Dermis microvascular lymphatic vessel endothelial cell (primary cell): ENCODE results near the gene ZG16. TPM values are rescaled to one million over a fixed set of nuclear protein-coding genes. Genes with fewer than 3 reads are reported as not detected.
"Not testable (repeated sequence)": the region's sequence is repeated elsewhere in the genome, so short reads cannot be mapped to it uniquely, and the experiment has no call there.

ENCODE experiments used
- DNase-seq, 2 donors: peaks; one replicate each; pipeline versions ENCODE4 v3.0.0 to v3.0.0-alpha.2; 2010; ENCODE audit warnings: low read depth in 2 of 2
- total RNA-seq: library from RNA; depleted of rRNA; stranded (reverse); fragments of >200 nt; gene quantifications from 2 replicates; pipeline ENCODE4 v1.2.1, GENCODE V29; 2014

ZG16 gene, protein sequence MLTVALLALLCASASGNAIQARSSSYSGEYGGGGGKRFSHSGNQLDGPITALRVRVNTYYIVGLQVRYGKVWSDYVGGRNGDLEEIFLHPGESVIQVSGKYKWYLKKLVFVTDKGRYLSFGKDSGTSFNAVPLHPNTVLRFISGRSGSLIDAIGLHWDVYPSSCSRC
- not detected in 2 replicates for total RNA-seq

DNA sequence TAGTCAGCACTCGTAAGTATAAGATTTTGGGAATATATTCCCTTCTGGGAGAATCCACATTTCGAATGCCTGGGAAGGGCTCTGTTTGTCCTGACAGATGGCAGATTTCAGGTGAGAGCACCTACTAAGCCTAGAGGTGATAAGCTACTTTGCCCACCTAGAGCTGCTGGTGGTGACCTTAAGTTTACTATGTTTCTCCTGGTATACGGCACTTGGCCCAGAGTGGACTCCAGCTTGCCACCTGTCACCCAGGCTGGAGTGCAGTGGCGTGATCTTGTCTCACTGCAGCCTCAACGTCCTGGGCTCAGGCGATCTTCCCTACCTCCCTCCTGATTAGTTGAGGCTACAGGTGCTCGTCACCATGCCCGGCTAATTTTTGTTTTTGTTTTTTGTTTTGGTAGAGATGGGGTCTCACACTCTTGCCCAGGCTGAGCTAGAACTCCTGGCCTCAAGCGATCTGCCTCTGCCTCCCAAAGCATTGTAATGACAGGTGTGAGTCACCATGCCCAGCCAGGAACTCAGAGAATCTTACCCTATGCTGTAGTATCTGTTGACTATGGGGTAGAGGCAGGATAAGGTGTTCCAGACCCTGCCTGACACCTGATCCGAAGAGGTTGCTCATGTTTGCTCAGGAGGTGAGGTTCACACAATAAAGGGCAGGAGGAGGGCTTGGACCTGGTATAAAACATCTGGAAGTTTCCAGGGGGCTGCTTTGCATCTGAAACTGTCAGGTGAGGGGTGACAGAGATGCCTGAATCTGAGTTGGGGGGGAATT lies at the start of gene ZG16:
Gene ZG16 (plus strand): TSS at position 681 of the 775 bp plus-strand sequence. CDS start 1,011 bp downstream, outside the sequence.
- DNase-seq: no peak

DNA sequence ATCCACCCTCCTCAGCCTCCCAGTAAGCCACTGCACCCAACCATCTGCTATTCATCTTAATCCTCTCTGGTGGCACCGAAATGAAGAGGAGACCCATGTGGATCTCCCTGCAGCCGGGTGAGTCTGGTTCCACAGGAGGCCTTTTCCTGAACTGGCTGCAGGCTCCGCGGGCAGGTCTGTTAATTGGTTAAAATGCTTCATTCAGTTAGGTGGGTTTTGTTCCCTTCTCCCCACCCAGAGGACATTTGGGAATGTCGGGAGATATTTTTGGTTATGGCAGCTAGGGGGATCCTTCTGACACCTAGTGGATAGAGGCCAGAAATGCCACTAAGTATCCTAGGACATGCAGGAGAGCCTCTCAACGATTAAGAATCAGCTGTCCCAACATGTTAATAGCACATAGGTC lies 48.9 kb upstream of the ZG16 start:
- DNase-seq: peak; percentile 27 to 51

DNA sequence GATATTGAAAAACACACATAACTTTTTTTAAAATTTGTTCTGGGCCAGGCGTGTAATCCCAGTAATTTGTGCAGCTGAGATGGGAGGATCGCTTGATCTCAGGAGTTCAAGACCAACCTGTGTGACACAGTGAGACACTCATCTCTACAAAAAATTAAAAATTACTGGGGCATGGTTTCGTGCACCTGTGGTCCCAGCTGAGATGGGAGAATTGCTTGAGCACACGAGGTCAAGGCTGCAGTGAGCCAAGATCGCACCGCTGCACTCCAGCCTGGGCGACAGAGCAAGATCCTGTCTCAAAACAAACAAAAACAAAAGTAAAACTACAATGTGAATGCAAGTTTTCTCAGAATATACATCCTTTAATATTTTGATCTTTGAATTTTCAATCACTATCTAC lies 47.4 kb upstream of the ZG16 start:
- DNase-seq: no peak

DNA sequence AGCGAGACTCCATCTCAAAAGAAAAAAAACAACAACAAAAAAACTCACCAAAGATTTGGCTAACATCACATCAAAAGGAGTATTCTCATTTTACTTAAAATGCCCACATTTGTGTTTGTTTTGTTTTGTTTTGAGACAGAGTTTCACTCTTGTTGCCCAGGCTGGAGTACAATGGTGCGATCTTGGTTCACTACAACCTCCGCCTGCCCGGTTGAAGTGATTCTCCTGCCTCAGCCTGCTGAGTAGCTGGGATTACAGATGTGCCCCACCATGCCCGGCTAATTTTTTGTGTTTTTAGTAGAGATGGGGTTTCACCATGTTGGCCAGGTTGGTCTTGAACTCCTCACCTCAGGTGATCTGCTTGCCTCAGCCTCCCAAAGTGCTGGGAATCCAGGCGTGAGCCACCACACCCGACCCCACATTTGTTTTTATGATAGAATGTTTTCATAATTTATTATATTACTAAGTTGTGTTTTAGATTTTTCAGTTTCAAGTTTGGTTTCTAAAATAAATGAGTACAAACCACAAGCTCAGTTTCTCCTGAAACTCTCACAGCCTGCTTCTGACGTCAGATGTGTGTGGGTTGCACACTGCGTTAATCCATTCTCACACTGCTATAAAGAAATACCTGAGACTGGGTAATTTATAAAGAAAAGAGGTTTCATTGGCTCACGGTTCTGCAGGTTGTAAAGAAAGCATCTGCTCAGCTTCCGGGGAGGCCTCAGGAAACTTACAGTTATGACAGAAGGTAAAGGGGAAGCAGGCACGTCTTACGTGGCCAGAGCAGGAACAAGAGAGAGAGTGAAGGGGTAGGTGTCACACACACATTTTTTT lies 46.1 kb upstream of the ZG16 start:
- DNase-seq: not testable (repeated sequence)

DNA sequence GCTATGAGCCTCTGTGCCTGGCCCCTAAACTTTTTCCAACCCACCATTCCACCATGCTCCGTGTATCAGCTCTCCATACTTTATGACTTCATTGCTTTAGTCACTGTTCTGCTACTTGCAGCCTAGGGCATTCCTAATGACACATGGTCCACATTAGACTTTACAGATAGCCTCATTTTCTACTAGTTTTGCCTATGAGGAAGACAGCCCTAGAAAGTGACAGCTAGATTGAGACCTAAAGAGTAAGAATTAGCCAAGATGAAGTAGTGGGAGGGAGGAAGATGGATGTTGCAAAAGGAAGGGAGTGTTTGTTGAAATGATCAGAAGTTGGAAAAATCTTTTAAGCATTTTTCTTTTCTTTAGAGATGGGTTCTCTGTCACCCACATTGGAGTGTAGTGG lies 43.3 kb upstream of the ZG16 start:
- DNase-seq: no peak

DNA sequence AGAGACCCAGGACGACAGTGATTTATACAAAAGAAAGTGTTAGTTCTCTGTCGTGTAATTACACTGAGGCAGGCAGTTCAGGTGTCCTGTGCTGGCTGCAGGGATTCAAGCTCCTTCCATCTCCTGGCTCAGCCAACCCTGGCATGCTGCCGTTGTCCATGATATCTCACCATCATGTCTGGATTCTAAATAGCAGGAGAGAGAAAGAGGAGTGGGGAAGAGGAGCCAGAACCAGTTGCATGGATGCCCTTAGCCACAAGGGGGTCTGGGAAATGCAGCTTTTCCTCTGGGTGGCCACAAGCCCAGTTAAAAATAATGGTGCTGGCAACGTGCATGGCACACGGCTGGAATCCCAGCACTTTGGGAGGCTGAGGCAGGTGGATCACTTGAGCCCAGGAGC lies 41.9 kb upstream of the ZG16 start:
- DNase-seq: no peak

DNA sequence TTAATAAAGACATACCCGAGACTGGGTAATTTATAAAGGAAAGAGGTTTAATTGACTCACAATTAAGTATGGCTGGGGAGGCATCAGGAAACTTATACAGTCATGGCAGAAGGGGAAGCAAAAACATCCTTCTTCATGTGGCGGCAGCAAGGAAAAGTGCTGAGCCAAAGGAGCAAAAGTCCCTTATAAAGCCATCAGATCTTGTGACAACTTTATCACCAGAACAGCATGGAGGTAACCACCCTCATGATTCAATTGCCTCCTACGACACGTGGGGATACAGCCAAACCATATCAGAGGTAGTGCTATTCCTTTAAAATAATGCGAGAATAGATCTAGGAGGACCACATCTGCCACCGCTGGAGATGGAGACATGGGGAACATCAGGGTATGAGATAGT lies 41.3 kb upstream of the ZG16 start:
- no peak for DNase-seq

DNA sequence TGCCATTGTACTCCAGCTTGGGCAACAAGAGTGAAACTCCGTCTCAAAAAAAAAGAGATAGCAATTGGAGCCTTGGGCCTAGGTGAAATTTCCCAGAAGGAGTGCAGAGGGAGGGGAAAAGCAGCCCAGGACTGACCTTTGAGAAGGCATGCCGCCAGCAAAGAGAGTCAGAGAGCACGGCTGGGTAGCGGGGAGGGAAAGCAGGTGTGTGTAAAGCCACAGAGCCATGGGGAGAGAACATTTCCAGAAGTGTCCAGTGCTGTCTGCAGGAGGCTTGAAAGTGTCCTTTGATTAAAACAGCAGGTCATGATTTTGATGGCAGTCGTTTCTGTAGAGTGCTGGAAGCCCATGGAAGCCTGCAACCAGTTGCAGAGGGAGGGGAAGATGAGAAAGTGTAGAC lies 40.3 kb upstream of the ZG16 start:
- DNase-seq: no peak

DNA sequence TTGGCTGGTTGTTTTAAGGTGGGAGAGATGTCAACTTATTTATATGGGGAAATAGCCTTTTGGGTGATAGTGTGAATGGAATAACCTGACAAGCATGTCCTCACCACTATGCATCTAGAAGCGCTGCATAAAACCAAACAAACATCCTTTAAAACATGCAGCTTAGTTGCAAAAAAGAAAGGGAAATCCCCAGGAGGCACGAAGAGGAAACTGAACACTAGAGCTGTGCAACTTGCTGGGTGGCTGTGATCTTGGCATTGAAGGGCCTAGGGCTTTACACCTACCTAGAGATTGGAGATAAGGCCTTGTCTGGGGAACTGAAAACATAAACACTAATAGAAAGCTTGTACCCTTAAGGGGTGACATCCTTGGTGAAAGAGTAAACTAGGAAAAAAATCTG lies 39.5 kb upstream of the ZG16 start:
- DNase-seq: no peak

DNA sequence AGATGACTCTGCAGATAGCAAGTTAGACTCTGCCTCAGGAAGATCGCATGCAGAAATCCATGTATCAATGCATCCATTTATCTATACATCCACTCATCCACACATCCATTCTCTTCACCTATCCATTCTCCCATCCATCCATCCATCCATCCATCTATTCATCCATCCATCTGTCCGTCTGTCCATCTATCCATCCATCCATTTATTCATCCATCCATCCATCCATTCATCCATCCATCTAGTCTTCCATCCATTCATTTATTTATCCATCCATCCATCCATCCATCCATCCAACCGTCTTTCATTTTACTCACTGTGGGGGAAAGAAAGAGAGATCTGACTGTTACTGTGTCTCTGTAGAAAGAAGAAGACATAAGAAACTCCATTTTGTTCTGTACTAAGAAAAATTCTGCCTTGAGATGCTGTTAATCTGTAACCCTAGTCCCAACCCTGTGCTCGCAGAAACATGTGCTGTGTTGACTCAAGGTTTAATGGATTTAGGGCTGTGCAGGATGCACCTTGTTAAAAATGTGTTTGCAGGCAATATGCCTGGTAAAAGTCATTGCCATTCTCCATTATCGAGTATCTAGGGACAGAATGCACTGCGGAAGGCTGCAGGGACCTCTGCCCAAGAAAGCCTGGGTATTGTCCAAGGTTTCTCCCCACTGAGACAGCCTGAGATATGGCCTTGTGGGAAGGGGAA lies 38.0 kb upstream of the ZG16 start:
- DNase-seq: not testable (repeated sequence)

DNA sequence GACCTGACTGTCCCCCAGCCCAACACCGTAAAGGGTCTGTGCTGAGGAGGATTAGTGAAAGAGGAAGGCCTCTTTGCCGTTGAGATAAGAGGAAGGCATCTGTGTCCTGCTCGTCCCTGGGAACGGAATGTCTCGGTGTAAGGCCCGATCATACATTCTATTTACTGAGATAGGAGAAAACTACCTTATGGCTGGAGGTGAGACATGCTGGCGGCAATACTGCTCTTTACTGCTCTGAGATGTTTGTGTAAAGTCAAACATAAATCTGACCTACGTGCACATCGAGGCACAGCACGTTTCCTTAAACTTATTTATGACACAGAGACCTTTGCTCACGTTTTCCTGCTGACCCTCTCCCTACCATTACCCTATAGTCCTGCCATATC lies 37.4 kb upstream of the ZG16 start:
- not testable (repeated sequence) for DNase-seq

DNA sequence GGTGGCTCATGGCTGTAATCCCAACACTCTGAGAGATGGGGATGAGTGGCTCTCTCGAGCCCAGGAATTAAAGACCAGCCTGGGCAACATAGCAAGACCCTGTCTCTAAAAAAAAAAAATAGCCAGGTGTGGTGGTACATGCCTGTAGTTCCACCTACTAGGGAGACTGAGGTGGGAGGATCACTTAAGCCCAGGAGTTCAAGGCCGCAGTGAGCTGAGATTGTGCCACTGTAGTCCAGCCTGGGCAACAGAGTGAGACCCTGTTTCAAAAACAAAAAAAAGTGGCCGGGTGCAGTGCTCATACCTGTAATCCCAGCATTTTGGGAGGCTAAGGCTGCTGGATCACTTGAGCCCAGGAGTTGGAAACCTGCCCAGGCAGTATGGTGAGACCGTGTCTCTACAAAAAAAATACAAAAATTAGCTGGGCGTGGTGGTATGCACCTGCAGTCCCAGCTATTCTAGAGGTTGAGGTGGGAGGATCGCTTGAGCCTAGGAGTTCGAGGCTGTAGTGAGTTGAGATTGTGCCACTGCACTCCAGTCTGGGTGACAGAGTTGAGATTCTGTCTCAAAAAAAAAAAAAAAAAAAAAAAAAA lies 35.3 kb upstream of the ZG16 start:
- no peak for DNase-seq

DNA sequence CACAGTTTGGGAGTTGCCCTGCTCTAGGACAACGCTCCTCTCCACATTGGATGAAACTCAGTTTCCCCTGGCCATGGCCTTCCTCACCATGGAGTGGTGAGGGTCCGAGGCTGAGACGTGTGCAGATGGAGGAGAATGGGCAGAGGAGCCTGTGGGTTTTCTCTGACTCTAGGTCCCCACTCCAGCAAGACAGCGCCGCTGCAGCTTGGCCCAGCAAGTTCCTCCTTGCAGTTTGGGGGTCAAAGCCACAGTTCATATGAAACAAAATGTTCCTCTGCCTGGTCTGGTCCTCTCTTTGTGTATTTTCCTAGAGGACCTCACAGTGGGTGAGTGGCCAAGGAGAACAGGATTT lies 34.6 kb upstream of the ZG16 start:
- DNase-seq: no peak

DNA sequence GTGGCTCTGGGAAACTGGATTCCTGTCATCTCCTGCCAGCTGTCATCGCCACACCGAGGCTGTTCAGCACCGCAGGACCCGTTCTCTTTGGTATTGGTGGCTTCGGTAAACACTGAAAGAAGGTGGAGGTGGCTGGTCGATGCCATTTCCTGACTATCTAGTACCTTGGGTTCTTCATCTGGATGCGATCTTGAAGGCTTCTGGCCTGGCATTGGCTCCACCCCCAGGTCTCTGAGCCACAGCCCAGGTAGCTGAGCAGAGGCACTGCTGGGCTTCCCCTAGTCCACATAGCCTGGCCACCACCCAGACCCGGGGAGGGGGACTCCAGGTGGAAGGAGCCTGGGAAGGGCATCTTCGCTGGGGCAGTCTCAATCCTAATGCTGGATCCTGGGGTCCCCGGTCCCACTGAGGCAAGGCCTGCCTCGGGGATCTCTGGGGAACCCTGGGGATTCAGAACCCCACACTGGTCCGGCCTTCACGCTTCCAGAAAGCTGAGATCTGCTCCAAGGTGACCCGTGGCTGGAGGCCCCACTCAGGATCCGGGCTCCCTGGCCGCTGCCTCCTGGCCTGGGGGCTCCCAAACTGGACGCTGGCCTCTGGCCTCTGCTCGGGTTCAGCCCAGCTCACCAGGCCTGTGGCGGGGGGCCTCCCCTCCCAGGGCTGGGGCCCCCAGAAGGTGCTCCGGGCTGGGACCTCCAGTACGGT lies 34.1 kb upstream of the ZG16 start:
- DNase-seq: no peak

DNA sequence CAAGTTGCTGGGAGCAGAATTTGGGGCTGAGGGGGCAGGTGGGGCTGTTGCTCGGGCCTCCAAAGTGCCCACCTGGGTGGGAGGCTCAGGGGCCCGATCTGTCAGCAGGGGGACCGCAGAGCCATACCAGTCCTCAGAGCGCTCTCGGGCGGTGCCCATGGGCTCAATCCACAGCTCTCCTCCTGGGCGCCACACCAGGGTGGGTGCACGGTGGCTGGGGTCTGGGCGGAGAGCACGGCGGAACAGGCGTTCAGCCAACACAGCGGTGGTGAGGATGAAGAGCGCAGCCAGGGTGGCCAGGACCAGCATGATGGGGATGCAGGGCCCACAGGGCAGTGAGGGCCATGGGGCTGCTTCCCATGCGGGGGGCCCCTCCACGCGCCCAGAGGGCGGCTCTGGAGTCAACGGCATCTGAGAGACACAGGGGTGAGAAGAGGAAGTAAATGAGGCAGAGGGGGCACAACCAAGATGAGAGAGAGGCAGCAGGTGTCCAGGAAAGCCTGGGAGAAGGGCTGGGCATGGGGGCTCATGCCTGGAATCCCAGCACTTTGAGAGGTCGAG lies 33.4 kb upstream of the ZG16 start:
- DNase-seq: no peak

DNA sequence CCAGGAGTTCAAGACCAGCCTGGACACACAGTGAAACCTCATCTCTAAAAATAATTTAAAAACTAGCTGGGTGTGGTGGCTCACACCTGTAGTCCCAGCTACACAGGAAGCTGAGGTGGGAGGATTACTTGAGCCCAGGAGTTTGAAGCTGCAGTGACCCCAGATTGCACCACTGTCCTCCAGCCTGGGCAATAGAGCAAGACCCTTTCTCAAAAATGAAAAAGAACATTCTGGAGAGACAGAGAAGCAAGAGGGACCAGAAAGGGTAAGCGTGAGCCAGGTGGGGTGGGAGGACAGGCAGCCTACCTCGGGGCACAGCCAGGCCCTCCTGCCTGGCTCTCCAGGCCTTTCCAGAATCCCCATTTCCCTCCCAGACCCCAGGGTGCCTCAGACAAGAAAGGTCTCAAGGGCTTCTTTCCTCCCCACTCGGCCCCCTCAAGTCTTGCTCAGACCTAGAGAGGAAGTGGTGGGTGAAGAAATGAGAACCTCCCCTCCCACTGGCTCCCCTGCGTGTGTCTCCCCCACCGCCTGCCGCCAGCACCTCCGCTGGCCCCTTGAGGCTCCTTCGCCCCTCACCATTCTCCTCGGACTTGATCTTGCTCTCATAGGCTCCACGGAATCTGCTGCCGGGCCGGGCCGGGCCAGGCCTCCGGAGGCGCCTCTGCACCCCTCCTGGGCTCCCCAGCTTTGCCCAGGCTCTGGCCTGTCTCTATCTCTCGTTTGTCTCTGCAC lies 32.8 kb upstream of the ZG16 start:
- DNase-seq: no peak

DNA sequence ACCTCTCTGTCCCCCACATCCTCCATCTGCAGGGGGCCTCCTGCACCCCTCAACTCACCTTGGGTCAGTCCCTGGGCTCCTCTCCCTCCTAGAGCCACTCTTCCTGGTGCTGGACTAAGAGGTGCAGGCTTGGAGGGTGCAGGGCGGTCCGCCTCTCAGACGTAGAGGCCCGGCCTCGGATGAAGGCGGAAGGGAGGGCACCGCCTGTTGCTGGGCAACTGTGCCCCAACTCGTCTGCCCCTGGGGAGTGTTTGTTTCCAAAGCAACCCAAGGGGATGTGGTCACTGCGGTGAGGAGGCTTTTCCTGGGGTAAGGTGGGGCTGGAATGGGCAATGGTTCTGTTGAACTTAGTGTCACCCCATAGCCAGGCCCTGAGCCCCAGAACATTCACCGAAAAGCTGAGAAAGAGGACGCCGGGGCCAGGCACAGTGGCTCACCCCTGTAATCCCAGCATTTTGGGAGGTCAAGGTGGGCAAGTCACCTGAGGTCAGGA lies 32.2 kb upstream of the ZG16 start, which contains the start of gene C16orf54:
Gene C16orf54 (minus strand): TSS at position 138 of the 493 bp plus-strand sequence. CDS start 1,039 bp downstream, outside the sequence.
- DNase-seq: no peak

DNA sequence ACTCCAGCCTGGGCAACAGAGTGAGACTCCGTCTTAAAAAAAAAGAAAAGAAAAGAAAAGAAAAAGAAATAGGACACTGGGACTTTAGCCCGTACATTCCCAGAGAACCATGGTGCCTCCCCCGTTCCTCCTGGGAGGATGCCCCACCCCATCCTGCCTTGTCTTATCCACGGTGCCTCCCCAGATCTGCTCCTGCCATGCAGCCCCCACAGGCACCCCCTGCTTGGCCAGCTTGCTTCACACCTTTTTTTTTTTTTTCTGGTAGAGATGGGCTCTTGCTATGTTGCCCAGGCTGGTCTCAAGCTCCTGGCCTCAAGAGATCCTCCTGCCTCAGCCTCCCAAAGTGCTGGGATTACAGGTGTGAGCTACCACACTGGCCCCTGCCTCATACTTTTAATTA lies 31.5 kb upstream of the ZG16 start:
- not testable (repeated sequence) for DNase-seq

DNA sequence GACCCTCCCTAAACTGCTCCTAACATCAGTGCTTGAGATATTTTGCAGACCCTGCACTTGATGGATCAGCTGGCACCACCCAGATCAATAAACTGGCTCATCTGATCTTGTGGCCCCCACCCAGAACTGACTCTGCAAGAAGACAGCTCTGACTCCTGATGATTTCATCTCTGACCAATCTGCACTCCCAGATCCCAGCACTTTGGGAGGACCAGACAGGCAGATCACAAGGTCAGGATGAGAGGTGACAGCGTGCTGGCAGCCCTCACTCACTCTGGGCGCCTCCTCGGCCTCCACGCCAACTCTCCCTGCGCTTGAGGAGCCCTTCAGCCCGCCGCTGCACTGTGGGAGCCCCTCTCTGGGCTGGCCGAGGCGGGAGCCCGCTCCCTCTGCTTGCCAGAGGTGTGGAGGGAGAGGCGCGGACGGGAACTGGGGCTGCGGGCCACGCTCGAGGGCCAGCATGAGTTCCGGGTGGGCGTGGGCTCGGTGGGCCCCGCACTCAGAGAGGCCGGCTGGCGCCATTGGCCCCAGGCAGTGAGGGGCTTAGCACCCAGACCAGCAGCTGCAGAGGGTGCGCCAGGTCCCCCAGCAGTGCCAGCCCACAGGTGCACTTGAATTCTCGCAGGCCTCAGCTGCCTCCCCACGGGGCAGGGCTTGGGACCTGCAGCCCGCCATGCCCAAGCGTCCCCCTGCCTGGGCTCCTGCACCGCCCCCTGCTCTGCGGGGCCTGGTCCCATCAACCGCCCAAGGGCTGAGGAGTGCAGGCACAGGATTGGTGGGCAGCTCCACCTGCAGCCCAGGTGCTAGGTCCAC lies 29.9 kb upstream of the ZG16 start:
- DNase-seq: no peak
